HepG2 (cell line): ENCODE results near the gene GRHL3.

ENCODE experiments used
- HDAC2 ChIP-seq: sonication (generic); formaldehyde crosslinking; IDR thresholded peaks from 2 replicates; pipeline ENCODE4 v1.4.0; 2020; ENCODE audit warnings: missing genetic modification reagents
- TF ChIP-seq, protein P1 (sequence below): sonication (generic); formaldehyde crosslinking; IDR thresholded peaks from 2 replicates; pipeline ENCODE4 v1.4.0; 2020; ENCODE audit warnings: missing genetic modification reagents

DNA sequence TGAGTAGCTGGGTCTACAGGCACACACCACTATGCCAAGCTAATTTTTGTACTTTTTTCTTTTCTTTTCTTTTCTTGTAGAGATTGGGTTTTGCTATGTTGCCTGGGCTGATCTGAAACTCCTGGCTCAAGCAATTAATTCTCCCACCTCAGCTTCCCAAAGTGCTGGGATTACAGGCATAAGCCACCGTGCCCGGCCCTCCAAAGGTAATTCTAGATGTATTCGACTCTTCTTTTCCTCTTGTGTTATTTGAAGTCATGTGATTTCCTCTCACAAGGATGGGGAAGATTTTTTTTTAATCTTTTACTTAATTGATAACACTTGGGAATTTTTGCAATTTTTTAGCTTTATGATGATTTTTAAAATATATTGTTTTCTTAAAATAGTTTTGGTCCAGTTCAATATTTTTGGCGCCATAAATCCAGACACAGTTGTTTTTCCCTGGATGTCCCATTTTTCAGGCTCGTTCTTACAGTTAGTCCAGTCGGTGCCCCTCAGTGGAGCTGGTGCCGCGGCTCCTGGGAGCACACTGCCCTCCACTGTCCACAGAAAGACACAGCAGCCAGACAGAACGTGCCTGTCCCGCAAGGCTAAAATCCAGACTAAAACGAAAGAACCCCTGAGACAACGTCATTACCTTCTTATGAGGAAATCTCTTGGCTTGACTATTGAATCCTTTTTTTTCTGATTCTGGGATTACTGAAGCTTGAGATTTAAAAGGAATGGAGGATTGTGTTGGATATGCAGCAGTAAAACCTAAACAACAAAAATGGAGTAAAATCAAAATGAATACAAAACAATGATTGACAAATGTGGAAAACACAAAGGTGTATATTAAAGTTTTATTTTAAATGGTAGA, 72.0 kb downstream of the GRHL3 start:
- TF ChIP-seq, protein P1, sequence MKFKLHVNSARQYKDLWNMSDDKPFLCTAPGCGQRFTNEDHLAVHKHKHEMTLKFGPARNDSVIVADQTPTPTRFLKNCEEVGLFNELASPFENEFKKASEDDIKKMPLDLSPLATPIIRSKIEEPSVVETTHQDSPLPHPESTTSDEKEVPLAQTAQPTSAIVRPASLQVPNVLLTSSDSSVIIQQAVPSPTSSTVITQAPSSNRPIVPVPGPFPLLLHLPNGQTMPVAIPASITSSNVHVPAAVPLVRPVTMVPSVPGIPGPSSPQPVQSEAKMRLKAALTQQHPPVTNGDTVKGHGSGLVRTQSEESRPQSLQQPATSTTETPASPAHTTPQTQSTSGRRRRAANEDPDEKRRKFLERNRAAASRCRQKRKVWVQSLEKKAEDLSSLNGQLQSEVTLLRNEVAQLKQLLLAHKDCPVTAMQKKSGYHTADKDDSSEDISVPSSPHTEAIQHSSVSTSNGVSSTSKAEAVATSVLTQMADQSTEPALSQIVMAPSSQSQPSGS (CRISPR knock-in tag) = no peak
- TF ChIP-seq HDAC2 (CRISPR knock-in tag) = no peak
